Calu3 (cell line): ENCODE measurements around the gene TRDN. TPM values are rescaled to one million over a fixed set of nuclear protein-coding genes. Genes with fewer than 3 reads are reported as not detected.

Source experiments
- BruUV-seq: library from RNA; stranded (reverse); fragments of 400-500 nt; replicated peaks from 2 replicates; lab custom pipeline; 2021; lab: Mats Ljungman, UMichigan
- CTCF ChIA-PET: fragments of 300-600 bp; sonication (Branson Sonifier 250); formaldehyde crosslinking; loops from one replicate; lab custom pipeline; 2022; ENCODE audit warnings: antibody characterized with exemption; lab: Charles Lee
- DNase-seq: peaks from one replicate; pipeline ENCODE4 v3.0.0; 2022
- H3K27ac Mint-ChIP-seq: one replicate; pipeline ENCODE4 v1.8.0; 2022; ENCODE audit warnings: mixed read lengths; ENCODE audit not compliant: unreplicated experiment
- H3K27me3 Mint-ChIP-seq: one replicate; pipeline ENCODE4 v1.8.0; 2022; ENCODE audit warnings: mixed read lengths; ENCODE audit not compliant: unreplicated experiment
- H3K36me3 Mint-ChIP-seq: one replicate; pipeline ENCODE4 v1.8.0; 2022; ENCODE audit warnings: mild to moderate bottlenecking, moderate library complexity, mixed read lengths; ENCODE audit not compliant: insufficient read depth, unreplicated experiment
- H3K4me1 Mint-ChIP-seq: one replicate; pipeline ENCODE4 v1.8.0; 2022; ENCODE audit warnings: mild to moderate bottlenecking, low read depth, mixed read lengths; ENCODE audit not compliant: unreplicated experiment
- H3K4me3 Mint-ChIP-seq: one replicate; pipeline ENCODE4 v1.8.0; 2022; ENCODE audit warnings: mild to moderate bottlenecking, low read depth, moderate library complexity, mixed read lengths; ENCODE audit not compliant: unreplicated experiment
- H3K9me3 Mint-ChIP-seq: one replicate; pipeline ENCODE4 v1.8.0; 2022; ENCODE audit warnings: low read depth, mixed read lengths; ENCODE audit not compliant: unreplicated experiment
- CTCF ChIP-seq: fragments of 200-600 bp; IDR thresholded peaks from one replicate; pipeline ENCODE4 v1.8.0; 2022; ENCODE audit warnings: antibody characterized with exemption; ENCODE audit not compliant: unreplicated experiment
- intact Hi-C: fragments of 100-400 bp; cut with micrococcal nuclease; formaldehyde crosslinking; loops from one replicate; pipeline ENCODE4 v1.10.0; 2022; ENCODE audit not compliant: unreplicated experiment
- total RNA-seq: library from RNA; stranded (reverse); gene quantifications from 2 replicates; pipeline ENCODE4 v1.2.3, GENCODE V29; 2022

The TRDN gene
- total RNA-seq, 1 experiment from 2014 or later, result not detected

GRCh38 chr6:123546537-123546936 lies 90.2 kb downstream of the TRDN start:
- Mint-ChIP-seq H3K27ac (no peak overlapping the region), H3K4me1 (no peaks in the 10 kb centered on the region), H3K36me3 (no peaks in the 10 kb centered on the region), H3K27me3 (no peaks in the 10 kb centered on the region), H3K9me3 (no peaks in the 10 kb centered on the region), H3K4me3 (no peak overlapping the region)
- intact Hi-C loops, result no loop called here
- no peak for DNase-seq
- no peak for TF ChIP-seq CTCF
- CTCF ChIA-PET, result no interaction called here
- no TSS peak for BruUV-seq

GRCh38 chr6:123541462-123541861 lies 95.3 kb downstream of the TRDN start:
- CTCF ChIA-PET, result no interaction called here
- intact Hi-C loops, result no loop called here
- no peak for TF ChIP-seq CTCF
- BruUV-seq, result no TSS peak
- Mint-ChIP-seq H3K4me3 (no peak overlapping the region), H3K27me3 (no peaks in the 10 kb centered on the region), H3K27ac (no peak overlapping the region), H3K9me3 (no peaks in the 10 kb centered on the region), H3K4me1 (no peaks in the 10 kb centered on the region), H3K36me3 (no peaks in the 10 kb centered on the region)
- DNase-seq, result no peak

GRCh38 chr6:123533862-123534648 lies 102.7 kb downstream of the TRDN start:
- no TSS peak for BruUV-seq

GRCh38 chr6:123529843-123530242 lies 106.9 kb downstream of the TRDN start:
- no peaks in the 10 kb centered on the region for H3K36me3 Mint-ChIP-seq
- H3K4me3 Mint-ChIP-seq, result no peak overlapping the region
- no TSS peak for BruUV-seq
- no peak for TF ChIP-seq CTCF
- DNase-seq, result no peak
- intact Hi-C loops, result no loop called here
- H3K9me3 Mint-ChIP-seq, result no peaks in the 10 kb centered on the region
- CTCF ChIA-PET, result interaction anchor here (0.6 kb wide), 1 partner anchor 661 kb away, joined by 3 read pairs; no protein-coding TSS in a partner anchor
- no peak overlapping the region for H3K27ac Mint-ChIP-seq
- H3K27me3 Mint-ChIP-seq, result no peaks in the 10 kb centered on the region
- H3K4me1 Mint-ChIP-seq, result no peaks in the 10 kb centered on the region

More at GRCh38 chr6:123533862-123534648, 102.7 kb downstream of the TRDN start:
- no peak for TF ChIP-seq CTCF
- no peak for DNase-seq
- Mint-ChIP-seq H3K9me3 (no peaks in the 10 kb centered on the region), H3K27ac (no peak overlapping the region), H3K4me3 (no peak overlapping the region), H3K4me1 (no peaks in the 10 kb centered on the region), H3K27me3 (no peaks in the 10 kb centered on the region), H3K36me3 (no peaks in the 10 kb centered on the region)
- CTCF ChIA-PET, result no interaction called here
- intact Hi-C loops, result no loop called here
